ENCODE results near the gene ATF6B. TPM values are rescaled to one million over a fixed set of nuclear protein-coding genes. Genes with fewer than 3 reads are reported as not detected.
A peak's percentile ranks its signal among the peaks of the same experiment; 100 is the strongest.

ATF6B gene
- total RNA-seq, 2 donors from 2014 or later: 54.5 to 60.3 TPM

DNA sequence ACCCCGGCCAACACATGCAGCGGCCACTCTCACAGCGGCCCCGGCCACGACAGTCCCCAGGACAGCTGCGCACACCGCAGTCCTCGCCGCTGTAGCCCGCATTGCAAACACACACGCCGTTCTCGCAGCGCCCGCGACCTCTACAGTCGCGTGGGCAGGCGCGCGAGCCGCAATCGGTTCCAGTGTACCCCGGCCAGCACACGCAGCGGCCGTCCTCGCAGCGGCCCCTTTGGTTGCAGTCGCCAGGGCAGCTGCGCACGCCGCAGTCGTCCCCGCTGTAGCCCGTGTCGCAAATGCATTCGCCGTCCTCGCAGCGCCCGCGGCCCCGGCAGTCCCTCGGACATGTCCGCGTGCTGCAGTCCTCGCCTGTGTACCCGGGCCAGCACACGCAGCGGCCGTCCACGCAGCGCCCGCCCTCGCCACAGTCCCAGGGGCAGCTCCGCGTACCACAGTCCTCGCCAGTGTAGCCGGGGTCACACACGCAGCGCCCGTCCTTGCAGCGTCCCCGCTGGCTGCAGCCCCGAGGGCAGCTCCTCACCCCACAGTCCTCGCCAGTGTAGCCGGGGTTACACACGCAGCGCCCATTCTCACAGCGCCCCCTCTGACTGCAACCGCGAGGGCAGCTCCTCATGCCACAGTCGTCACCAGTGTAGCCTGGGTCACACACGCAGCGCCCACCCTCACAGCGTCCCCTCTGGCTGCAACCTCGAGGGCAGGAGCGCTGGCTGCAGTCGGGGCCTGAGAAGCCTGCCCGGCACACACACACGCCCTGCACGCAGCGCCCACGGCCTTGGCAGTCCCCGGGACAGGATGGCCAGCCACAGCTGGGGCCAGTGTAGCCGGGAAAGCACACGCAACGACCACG lies 31.4 kb downstream of the ATF6B start:
- DNase-seq: peak; percentile 82
- H3K4me1 ChIP-seq (ENCODE audit: control insufficient read depth, insufficient read depth, low read length): peaks cover 7% of the 10 kb centered on the region
- no peaks in the 10 kb centered on the region for H3K36me3 ChIP-seq (ENCODE audit: control insufficient read depth, insufficient read depth, low read length)
- H3K9me3 ChIP-seq (ENCODE audit: control insufficient read depth, low read length): no peaks in the 10 kb centered on the region
- no peak overlapping the region for H3K4me3 ChIP-seq (ENCODE audit: low read length)
- peaks cover 61% of the 10 kb centered on the region for H3K27me3 Mint-ChIP-seq (ENCODE audit: insufficient read depth)
- H3K36me3 Mint-ChIP-seq (ENCODE audit: low read depth): no peaks in the 10 kb centered on the region
- H3K27ac ChIP-seq (ENCODE audit: low read depth, low read length): no peak overlapping the region
- WGBS, 2 experiments (ENCODE audit: insufficient coverage in 1 of 2, insufficient read length in 1 of 2): 37 to 39% methylated on average over 50 to 90 of the region's 90 CpGs
- peak; percentile 62 for TF ChIP-seq CTCF (conservative IDR thresholded peaks at IDR 0.05)
- H3K4me1 Mint-ChIP-seq: peaks cover 10% of the 10 kb centered on the region
- no peak overlapping the region for H3K9ac ChIP-seq (ENCODE audit: extremely low read depth, low read length, poor library complexity, severe bottlenecking)
- H3K27me3 ChIP-seq (ENCODE audit: control insufficient read depth, insufficient read depth, low read length, poor library complexity, severe bottlenecking): peaks cover 57% of the 10 kb centered on the region
- H3K9me3 Mint-ChIP-seq: no peaks in the 10 kb centered on the region
- no peak overlapping the region for H3K27ac Mint-ChIP-seq
- H3K4me3 Mint-ChIP-seq: no peak overlapping the region

DNA sequence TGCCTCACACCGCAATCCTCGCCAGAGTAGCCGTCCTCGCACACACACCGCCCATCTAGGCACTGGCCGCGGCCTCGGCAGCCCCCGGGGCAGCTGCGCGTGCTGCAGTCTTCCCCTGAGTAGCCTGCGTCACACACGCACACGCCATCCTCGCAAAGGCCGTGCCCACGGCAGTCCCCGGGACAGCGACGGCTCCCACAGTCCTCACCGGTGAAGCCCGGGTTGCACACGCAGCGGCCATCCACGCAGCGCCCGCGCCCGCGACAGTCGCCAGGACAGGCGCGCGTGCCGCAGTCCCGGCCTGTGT lies 32.0 kb downstream of the ATF6B start:
- Mint-ChIP-seq H3K4me3 (no peak overlapping the region), H3K27ac (no peak overlapping the region), H3K4me1 (peaks cover 10% of the 10 kb centered on the region), H3K36me3 (ENCODE audit: low read depth) (no peaks in the 10 kb centered on the region), H3K9me3 (no peaks in the 10 kb centered on the region), H3K27me3 (ENCODE audit: insufficient read depth) (peaks cover 63% of the 10 kb centered on the region)
- no peak for TF ChIP-seq CTCF (conservative IDR thresholded peaks at IDR 0.05)
- H3K36me3 ChIP-seq (ENCODE audit: control insufficient read depth, insufficient read depth, low read length): no peaks in the 10 kb centered on the region
- H3K4me1 ChIP-seq (ENCODE audit: control insufficient read depth, insufficient read depth, low read length): peaks cover 7% of the 10 kb centered on the region
- no peak overlapping the region for H3K27ac ChIP-seq (ENCODE audit: low read depth, low read length)
- DNase-seq: no peak
- peaks cover 57% of the 10 kb centered on the region for H3K27me3 ChIP-seq (ENCODE audit: control insufficient read depth, insufficient read depth, low read length, poor library complexity, severe bottlenecking)
- H3K4me3 ChIP-seq (ENCODE audit: low read length): no peak overlapping the region
- WGBS, 2 experiments (ENCODE audit: insufficient coverage in 1 of 2, insufficient read length in 1 of 2): 66 to 79% methylated on average over 9 to 36 of the region's 36 CpGs
- no peaks in the 10 kb centered on the region for H3K9me3 ChIP-seq (ENCODE audit: control insufficient read depth, low read length)
- no peak overlapping the region for H3K9ac ChIP-seq (ENCODE audit: extremely low read depth, low read length, poor library complexity, severe bottlenecking)

DNA sequence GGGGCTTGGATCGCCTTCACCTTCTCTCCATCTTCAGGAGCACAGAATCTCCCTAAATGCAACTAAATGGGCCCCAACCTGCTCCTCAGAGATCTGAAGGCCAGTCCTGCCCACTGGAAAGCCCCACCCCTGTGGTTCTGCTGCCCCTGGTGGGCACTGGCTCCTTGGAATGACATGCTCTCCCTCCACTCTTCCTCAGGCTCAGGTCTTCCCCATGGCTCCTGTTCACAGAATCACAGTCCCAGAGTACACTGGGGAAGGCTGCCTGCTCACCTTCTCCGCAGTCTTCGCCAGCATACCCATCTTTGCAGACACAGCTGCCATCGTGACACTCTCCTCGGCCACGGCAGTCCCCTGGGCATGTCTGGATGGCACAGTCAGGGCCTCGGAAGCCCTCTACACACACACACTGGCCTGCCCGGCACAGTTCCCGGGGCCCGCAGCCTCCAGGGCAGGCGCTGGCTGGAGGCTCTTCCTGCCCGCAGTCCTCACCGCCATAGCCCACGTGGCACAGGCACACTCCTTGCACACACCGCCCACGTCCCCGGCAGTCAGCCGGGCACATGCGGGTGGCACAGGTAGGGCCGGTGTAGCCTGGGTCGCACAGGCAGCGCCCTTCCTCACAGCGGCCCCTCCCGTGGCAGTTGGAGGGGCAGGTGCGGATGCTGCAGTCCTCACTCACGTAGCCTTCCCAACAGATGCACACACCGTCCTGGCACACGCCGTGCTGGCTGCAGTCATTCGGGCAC lies 32.5 kb downstream of the ATF6B start:
- DNase-seq: no peak
- Mint-ChIP-seq H3K36me3 (ENCODE audit: low read depth) (no peaks in the 10 kb centered on the region), H3K4me1 (peaks cover 10% of the 10 kb centered on the region), H3K4me3 (no peak overlapping the region), H3K9me3 (no peaks in the 10 kb centered on the region), H3K27ac (no peak overlapping the region), H3K27me3 (ENCODE audit: insufficient read depth) (peaks cover 68% of the 10 kb centered on the region)
- Histone ChIP-seq H3K4me3 (ENCODE audit: low read length) (no peak overlapping the region), H3K36me3 (ENCODE audit: control insufficient read depth, insufficient read depth, low read length) (no peaks in the 10 kb centered on the region), H3K9ac (ENCODE audit: extremely low read depth, low read length, poor library complexity, severe bottlenecking) (no peak overlapping the region), H3K4me1 (ENCODE audit: control insufficient read depth, insufficient read depth, low read length) (peaks cover 7% of the 10 kb centered on the region), H3K27me3 (ENCODE audit: control insufficient read depth, insufficient read depth, low read length, poor library complexity, severe bottlenecking) (peaks cover 63% of the 10 kb centered on the region), H3K9me3 (ENCODE audit: control insufficient read depth, low read length) (no peaks in the 10 kb centered on the region), H3K27ac (ENCODE audit: low read depth, low read length) (no peak overlapping the region)
- WGBS, 2 experiments (ENCODE audit: insufficient coverage in 1 of 2, insufficient read length in 1 of 2): 92 to 93% methylated on average over 25 to 30 of the region's 30 CpGs
- peak; percentile 49 for TF ChIP-seq CTCF (conservative IDR thresholded peaks at IDR 0.05)
